Rectal smooth muscle tissue (tissue), 1 donor: Measurements from ENCODE around the gene NTNG1.

Source experiments
- H3K27ac ChIP-seq: one replicate; pipeline ENCODE4 v1.7.0; 2013; ENCODE audit warnings: low read depth, low read length, inconsistent platforms
- H3K27me3 ChIP-seq: one replicate; pipeline ENCODE4 v1.7.0; 2013; ENCODE audit warnings: low read length; ENCODE audit not compliant: control insufficient read depth, insufficient read depth
- H3K36me3 ChIP-seq: one replicate; pipeline ENCODE4 v1.7.0; 2013; ENCODE audit warnings: low read length; ENCODE audit not compliant: control insufficient read depth, insufficient read depth
- H3K4me1 ChIP-seq: one replicate; pipeline ENCODE4 v1.7.0; 2013; ENCODE audit warnings: low read length; ENCODE audit not compliant: control insufficient read depth, insufficient read depth
- H3K4me3 ChIP-seq: one replicate; pipeline ENCODE4 v1.7.0; 2013; ENCODE audit warnings: low read length
- H3K9ac ChIP-seq: one replicate; pipeline ENCODE4 v1.7.0; 2013; ENCODE audit warnings: low read length

The NTNG1 gene

GRCh38 chr1:107252271-107252670 is 111.4 kb downstream of the NTNG1 start:
- Histone ChIP-seq H3K27me3 (no peaks in the 10 kb centered on the region), H3K9ac (no peak overlapping the region), H3K4me3 (no peak overlapping the region), H3K27ac (no peak overlapping the region), H3K4me1 (no peaks in the 10 kb centered on the region), H3K36me3 (no peaks in the 10 kb centered on the region)

- Histone ChIP-seq H3K27ac (no peak overlapping the region), H3K36me3 (no peaks in the 10 kb centered on the region), H3K27me3 (no peaks in the 10 kb centered on the region), H3K4me3 (no peak overlapping the region), H3K4me1 (no peaks in the 10 kb centered on the region), H3K9ac (no peak overlapping the region)
Measured at GRCh38 chr1:107254306-107254705, 113.5 kb downstream of the NTNG1 start.

- H3K27me3 ChIP-seq = no peaks in the 10 kb centered on the region
- no peaks in the 10 kb centered on the region for H3K36me3 ChIP-seq
- no peaks in the 10 kb centered on the region for H3K4me1 ChIP-seq
- H3K9ac ChIP-seq = no peak overlapping the region
- no peak overlapping the region for H3K4me3 ChIP-seq
- no peak overlapping the region for H3K27ac ChIP-seq
Measured at GRCh38 chr1:107255469-107255868, 114.6 kb downstream of the NTNG1 start.

DNA sequence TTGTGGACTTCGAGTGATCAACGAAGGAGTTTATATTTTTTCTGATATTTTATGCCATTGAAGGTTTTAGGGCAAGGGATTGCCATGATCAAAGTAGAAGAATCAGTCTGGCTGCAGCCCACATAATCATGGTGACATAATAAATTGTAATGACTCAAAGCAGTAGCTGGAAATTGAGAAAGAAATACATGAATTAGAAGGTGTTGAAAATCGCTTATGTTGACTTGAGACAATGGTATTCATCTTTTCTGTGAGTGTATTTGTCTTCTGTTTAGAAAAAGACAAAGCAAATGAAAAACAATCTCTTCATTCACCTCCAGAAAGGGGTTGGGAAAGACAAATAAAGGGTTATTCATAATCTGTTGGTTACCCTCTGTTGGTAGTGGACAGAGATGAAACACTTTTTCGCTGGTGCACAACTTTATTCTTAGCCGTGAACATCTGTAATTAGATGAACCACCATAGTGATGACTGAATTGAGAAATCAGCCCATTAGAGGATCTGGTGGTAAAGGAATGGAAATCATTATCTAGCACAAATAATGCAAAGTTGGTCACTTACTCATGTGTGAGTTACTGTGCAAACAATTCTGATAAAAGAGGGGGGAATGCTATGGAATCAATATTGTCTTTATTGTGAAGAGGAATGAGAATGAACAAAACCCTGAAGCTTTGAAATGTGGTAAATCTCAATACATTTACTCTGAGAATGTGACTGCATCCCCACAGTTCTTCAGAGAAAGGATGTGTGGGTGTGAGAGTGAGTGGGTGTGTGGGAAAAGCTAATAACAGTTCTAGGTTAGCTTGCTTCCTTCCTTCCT is 121.8 kb downstream of the NTNG1 start:
- Histone ChIP-seq H3K9ac (no peak overlapping the region), H3K4me1 (no peaks in the 10 kb centered on the region), H3K36me3 (no peaks in the 10 kb centered on the region), H3K27me3 (no peaks in the 10 kb centered on the region), H3K4me3 (no peak overlapping the region), H3K27ac (no peak overlapping the region)

DNA sequence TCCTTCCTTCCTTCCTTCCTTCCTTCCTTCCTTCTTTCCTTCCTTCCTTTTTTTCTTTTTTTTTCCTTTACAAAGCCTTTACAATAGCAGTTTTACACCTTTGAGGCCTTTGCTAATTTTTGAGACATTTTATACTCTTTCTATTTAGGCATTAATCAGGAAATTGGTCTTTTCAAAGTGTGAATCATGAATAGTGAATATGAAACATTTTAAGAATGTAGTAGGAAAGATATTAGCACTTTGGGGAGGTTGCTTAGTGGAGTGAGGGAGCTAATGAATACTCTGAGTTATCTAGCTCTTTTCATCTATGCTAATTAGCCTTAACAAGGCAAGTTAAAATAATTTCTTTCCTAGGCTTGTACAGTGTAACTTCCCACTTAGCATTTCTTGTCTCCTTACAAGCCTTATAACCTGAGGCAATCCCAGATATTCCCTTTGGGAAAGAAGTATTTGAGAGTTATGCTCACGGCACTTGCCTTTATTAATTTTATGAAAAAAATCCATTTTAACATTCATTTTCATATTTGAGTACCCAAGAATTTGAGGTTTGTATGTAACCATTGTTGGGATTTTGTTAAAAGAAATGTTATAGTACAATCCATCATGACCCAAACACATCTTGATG is 122.6 kb downstream of the NTNG1 start:
- Histone ChIP-seq H3K9ac (no peak overlapping the region), H3K4me3 (no peak overlapping the region), H3K36me3 (no peaks in the 10 kb centered on the region), H3K27me3 (no peaks in the 10 kb centered on the region), H3K27ac (no peak overlapping the region), H3K4me1 (no peaks in the 10 kb centered on the region)

- Histone ChIP-seq H3K36me3 (no peaks in the 10 kb centered on the region), H3K9ac (no peak overlapping the region), H3K4me1 (no peaks in the 10 kb centered on the region), H3K27ac (no peak overlapping the region), H3K27me3 (no peaks in the 10 kb centered on the region), H3K4me3 (no peak overlapping the region)
Measured at GRCh38 chr1:107264007-107264406, 123.2 kb downstream of the NTNG1 start.

DNA sequence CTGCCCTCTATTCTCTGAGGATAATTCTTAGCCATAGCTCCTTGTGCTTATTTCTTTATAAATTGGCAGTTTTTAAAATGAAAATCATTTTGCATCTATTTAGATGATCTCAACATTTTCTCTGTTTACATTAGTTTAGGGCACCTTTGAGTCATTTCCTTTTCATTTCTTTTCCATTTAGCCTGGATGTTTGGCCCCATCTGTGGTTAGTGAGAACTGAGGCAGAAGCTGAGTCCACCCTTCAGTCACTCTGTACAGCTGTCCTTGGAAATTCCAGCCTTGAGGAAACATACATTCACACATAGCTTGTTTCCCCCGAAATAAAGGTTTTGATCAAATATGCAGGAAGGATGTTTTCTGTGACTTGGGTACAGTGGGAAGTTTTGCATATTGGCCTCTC is 123.7 kb downstream of the NTNG1 start:
- no peak overlapping the region for H3K27ac ChIP-seq
- H3K4me3 ChIP-seq = no peak overlapping the region
- H3K9ac ChIP-seq = no peak overlapping the region
- no peaks in the 10 kb centered on the region for H3K27me3 ChIP-seq
- no peaks in the 10 kb centered on the region for H3K4me1 ChIP-seq
- no peaks in the 10 kb centered on the region for H3K36me3 ChIP-seq

DNA sequence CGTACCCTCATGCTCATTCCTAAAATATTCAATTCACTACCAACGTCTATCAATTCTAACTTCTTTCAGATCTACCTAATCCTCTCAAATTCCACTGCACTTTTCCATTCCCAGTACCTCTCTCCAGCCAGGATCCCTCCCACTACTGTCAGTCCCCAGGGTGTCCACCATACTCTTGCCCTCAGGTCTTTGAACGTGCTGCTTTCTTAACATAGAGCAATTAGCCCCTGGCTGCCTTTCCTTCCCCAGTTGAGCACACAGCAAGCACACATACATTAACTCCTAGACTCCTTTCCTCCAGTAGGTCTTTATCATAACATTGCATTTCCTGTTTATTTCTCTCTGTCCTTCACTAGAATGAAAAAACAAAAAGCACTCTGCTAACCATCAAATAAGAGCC is 126.7 kb downstream of the NTNG1 start:
- no peak overlapping the region for H3K27ac ChIP-seq
- no peaks in the 10 kb centered on the region for H3K27me3 ChIP-seq
- H3K36me3 ChIP-seq = no peaks in the 10 kb centered on the region
- no peaks in the 10 kb centered on the region for H3K4me1 ChIP-seq
- no peak overlapping the region for H3K9ac ChIP-seq
- no peak overlapping the region for H3K4me3 ChIP-seq

DNA sequence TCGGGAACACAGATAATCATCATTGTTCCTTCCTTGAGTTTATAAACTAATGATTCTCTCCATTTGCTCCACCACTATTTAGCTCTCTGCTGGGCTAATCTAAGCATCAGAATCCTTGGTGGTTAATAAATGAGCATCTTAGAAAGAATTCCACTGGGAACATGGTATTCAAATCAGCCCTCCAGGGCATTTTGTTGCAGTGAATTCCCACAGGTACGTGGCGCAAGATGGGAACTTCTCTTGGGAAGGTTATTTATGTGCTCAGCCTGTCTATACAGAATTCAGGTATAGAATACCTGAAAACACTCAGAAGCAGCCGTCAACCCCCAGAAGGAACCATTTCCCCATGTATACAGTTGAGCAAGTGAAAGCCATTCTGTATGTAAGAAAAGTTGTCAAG is 131.5 kb downstream of the NTNG1 start:
- H3K4me1 ChIP-seq = no peaks in the 10 kb centered on the region
- H3K27me3 ChIP-seq = no peaks in the 10 kb centered on the region
- H3K36me3 ChIP-seq = no peaks in the 10 kb centered on the region
- H3K9ac ChIP-seq = no peak overlapping the region
- no peak overlapping the region for H3K4me3 ChIP-seq
- H3K27ac ChIP-seq = no peak overlapping the region

GRCh38 chr1:107273515-107273914 is 132.7 kb downstream of the NTNG1 start:
- no peak overlapping the region for H3K27ac ChIP-seq
- no peaks in the 10 kb centered on the region for H3K4me1 ChIP-seq
- no peak overlapping the region for H3K9ac ChIP-seq
- no peaks in the 10 kb centered on the region for H3K36me3 ChIP-seq
- no peaks in the 10 kb centered on the region for H3K27me3 ChIP-seq
- no peak overlapping the region for H3K4me3 ChIP-seq

DNA sequence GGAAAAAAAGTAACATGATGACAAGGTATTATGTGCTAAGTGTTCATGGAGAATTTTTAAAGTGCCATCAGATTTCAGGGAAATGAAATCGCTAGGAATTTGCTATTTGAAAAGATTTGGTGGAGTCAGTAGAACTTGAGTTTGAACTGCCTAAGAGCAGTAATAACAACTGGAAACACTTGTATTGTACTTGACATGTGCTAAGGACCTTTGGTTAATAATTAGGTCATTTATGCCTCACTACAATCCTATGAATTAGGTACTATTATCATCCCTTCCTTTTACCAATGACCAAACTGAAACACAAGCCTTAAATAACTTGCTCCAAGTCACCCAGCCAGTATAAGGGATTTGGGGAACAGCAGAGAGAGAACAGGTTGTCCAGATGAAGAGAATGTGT is 133.4 kb downstream of the NTNG1 start:
- no peak overlapping the region for H3K27ac ChIP-seq
- no peaks in the 10 kb centered on the region for H3K4me1 ChIP-seq
- no peak overlapping the region for H3K4me3 ChIP-seq
- no peak overlapping the region for H3K9ac ChIP-seq
- H3K36me3 ChIP-seq = no peaks in the 10 kb centered on the region
- no peaks in the 10 kb centered on the region for H3K27me3 ChIP-seq

GRCh38 chr1:107276247-107276646 is 135.4 kb downstream of the NTNG1 start:
- Histone ChIP-seq H3K4me3 (no peak overlapping the region), H3K27me3 (no peaks in the 10 kb centered on the region), H3K36me3 (no peaks in the 10 kb centered on the region), H3K4me1 (no peaks in the 10 kb centered on the region), H3K27ac (no peak overlapping the region), H3K9ac (no peak overlapping the region)

DNA sequence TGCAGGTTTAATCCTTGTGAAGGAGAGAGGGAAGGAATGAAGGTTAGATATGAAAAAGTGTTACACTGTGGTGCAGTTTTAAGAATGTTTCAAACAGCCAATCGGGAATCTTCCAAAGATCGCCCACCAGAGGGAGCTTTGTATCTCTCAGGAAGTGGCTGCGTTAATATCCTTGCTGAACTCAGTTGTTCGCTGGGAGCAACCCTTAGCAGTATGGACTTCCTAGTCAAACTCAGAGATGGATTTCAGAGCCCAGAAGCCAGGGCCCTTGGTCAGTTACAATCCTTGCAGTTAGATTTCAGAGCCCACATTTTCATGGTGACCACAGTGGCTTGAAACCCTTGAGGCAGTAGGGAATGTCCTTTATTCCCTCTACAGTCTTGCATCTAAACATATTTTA is 136.2 kb downstream of the NTNG1 start:
- Histone ChIP-seq H3K4me1 (no peaks in the 10 kb centered on the region), H3K4me3 (no peak overlapping the region), H3K9ac (no peak overlapping the region), H3K27ac (no peak overlapping the region), H3K36me3 (no peaks in the 10 kb centered on the region), H3K27me3 (no peaks in the 10 kb centered on the region)
